ENCODE results near the gene WNT2.
"Not testable (repeated sequence)": the region's sequence is repeated elsewhere in the genome, so short reads cannot be mapped to it uniquely, and the experiment has no call there.

Gene WNT2

DNA sequence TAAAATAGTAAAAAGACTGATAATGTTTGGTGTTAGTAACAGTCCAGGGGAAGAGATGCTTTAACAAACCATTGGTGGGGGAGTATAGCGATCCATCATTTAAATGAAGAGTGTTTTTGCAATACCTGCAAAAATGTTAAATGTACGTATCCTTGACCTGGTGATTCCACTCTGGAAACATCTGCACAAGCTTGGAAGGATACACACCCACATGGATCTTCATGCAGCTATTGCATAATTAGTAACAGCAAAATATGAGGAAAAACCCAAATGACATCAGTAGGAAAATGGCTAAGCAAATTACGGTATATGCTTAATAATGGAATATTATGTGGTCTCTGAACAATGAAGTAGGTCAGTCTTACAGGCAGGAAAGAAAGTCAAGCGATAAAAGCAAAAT, 20.5 kb downstream of the WNT2 start:
- DNase-seq (ENCODE audit: low read depth), result no peak

DNA sequence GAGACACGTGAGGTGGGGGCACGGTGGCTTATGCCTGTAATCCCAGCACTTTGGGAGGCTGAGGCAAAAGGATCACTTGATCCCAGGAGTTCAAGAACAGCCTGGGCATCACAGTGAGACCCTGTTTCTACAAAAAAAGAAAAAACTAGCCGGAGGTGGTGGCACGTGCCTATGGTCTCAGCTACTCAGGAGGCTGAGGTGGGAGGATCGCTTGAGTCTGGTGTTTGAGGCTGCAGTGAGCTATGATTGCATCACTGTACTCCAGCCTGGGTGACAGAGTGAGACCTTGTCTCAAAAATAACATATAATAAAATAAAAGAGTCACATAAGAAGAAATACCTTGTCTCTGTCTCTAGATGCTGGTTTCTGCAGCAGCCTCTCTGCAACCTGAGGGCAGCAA, 22.4 kb downstream of the WNT2 start:
- not testable (repeated sequence) for DNase-seq (ENCODE audit: low read depth)

DNA sequence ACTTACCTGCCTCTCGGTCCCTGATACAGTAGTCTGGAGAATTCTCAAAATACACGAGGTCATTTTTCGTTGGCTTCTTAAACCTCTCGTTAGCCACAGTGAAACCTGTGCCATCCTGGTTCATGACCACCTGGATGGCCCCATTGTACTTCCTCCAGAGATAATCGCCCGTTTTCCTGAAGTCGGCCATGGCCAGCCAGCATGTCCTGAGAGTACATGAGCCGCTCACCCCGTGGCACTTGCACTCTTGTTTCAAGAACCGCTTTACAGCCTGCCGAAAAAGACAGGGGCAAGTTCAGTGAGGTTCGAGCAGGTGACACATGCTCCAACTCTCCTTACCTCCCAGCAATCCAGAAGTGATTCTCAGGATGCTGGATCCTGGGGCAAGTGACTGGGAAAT, 25.3 kb downstream of the WNT2 start:
- no peak for DNase-seq (ENCODE audit: low read depth)

DNA sequence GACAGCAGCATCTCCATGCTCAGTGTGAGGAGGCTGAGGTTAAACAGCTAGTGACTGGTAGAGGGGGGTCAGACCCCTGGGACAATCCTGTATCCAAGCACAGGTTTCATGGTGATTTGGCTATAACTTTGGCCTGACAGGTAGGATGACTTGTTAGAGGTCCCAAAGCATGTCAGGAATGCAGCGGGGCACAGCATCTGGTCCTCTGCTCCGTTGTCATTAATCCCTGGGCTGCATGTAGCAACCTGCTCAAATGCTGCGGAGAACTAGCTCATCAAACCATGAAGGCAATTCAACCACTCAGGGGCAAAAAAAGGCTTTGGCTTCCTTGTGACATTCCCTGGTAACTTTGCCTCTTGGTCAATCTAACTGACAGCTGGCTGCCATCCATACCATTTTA, 26.8 kb downstream of the WNT2 start:
- no peak for DNase-seq (ENCODE audit: low read depth)

DNA sequence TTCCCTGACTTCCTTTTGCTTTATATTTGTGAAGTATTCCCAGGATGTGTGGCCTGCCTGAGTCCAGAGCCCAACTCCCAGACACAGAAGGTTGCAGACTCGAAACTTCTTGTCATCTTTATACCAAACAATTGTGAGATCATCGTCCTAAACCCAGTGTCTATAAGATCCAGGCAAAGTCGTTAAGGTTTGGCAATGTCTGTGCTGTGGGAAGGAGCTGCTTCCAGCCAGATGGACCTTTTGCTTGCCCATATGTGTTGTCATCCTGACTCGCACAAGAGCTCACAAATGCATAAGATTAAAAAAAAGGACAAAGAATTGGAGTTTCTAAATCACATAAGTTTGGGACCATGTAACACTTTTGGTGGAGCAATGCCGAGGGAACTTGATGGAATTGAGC, 37.0 kb downstream of the WNT2 start:
- no peak for DNase-seq (ENCODE audit: low read depth)

DNA sequence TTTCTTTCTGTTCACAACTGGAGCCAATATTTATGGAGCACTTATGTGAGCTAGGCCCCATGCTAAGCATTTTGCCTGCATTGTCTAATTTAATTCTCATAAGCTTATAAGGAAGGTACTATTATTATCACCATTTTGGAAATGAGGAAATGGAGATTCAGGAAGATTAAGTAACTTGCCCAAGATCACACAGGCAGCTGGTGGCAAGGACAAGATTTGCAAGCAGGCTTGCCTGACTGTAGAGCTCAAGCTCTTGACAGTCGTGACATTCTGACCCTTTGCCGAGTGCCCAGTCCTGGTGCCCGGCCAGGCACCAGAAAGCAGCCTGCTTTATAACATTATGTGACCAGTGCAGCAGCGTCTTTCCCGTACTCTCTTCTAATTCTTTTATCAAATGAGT, 38.2 kb downstream of the WNT2 start:
- DNase-seq (ENCODE audit: low read depth), result no peak

DNA sequence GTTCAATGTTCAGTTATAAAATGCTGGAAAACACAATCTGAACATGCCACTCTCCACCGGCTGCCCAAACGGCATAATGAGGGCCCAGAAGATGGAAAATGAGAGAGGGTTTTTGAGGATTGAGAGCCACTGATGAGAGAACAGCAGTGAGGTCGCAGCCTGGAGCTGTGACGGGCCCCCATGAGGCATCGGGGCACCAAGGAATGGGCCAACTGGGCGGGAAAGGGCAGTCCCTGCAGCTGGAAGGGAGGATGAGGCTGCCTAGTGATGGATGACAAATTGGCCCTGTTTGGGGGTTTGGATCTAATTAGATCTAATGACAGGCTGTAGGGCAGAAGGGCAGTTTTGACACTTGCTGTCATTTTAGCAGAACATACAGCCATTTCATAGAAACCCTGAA, 39.1 kb downstream of the WNT2 start:
- no peak for DNase-seq (ENCODE audit: low read depth)

DNA sequence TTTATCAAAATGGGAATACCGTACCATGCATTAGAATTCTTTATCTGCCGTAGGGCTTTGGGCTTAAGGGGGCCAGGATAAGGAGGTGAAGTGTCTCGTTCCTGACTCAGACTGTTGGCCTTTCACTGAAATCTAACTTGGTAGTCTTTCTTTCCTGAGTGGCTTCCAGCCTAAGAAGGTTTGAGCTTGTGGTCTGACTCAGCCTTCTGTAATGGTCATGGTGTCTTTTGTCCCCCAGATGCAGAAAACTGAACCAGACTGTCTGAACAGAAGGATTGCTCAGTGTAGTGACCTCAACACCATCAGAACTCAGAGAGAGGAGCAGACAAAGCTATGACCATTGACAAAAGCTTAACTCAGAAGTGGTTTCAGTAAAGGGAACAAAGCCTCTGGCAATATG, 39.5 kb downstream of the WNT2 start:
- DNase-seq (ENCODE audit: low read depth), result no peak

DNA sequence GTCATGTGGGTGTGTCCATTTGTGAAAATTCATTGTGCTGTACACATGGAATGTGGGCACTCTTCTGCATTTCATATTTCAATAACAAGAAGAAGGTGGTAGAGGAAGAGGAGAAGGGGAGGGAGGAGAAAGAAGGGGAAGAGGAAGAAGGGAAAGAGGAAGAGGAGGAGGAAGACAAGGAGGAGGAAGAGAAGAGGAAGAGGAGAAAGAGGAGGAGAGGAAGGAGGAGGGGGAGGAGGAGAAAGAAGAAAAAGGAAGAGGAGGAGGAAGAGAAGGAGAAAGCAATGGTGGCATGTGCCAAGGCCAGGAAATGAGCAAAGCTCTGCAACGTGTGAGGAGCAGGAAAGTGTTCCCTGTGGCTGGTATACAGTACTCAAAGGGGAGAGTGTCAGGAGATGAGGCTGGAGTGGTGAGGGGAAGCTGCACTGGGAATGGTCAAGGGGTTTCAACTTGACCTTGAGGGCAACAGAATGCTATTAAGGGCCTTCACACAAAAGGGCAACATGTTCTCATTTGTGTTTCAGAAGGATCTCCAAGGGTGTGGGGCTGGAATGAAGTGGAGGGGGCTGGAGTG, 40.5 kb downstream of the WNT2 start:
- no peak for DNase-seq (ENCODE audit: low read depth)

DNA sequence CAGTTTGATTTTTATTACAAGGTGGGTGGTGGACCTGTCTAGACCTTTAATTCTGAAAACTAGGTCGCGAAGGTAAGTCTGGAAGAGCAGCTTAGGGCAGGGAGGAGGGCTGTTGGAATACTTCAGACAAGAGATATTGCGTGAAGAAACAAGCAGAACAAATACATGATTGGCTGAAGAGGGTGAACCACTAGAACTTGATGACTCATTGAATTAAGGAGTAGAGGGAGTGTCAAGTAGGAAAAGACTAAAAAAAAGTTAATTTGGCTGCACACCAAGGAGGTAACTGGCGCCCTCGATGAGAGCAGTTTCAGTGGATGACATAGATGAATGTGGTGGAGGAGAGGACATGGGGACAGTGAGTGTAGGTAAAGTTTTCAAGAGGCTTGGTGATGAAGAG, 41.3 kb downstream of the WNT2 start:
- DNase-seq (ENCODE audit: low read depth), result no peak

DNA sequence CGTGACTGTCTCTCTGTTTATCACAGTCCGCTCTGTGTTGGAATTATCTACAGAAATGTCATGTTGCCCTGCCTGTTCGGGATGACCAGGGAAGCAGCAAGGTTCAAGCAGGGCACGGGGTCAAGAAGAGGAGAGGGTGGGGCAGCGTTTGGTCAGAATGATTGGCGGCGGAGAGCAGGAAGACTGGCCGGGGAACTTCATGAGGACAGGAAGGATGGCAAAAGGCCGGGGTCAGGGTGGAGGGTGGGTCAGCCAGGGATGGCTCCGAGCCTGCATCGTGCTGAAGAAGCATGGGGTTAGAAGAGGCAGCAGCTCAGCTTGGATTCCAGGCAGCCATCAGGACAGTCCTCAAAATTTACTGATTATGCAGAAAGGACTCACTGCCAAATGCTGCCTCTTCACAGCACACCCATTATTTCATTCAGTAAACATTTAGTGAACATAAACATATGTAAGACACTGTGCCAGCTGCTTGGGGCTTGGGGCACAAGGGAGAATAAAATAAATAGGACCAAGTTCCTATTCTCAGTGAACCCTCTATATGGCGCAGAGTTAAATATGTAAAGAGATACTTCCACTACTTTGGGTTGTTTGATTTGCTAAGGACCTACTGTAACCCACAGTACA, 42.8 kb downstream of the WNT2 start:
- DNase-seq (ENCODE audit: low read depth), result no peak

DNA sequence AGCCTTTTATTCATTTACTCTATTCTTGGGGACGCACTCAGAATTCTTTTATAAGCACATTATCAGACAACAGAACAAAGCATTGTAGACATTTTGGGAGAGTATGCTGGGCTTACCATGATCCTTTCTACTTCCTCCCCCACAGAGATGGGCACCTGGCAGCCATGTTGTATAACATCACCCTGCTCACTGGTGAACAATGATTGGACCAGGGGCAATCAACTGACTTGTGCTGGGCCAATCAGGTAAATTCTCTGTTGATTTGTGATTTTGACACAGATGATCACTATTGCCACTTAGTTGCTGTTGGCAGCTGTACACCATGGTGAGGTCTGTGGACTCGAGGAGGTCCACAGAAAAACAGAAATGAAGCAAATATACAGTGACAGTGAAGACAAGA, 43.7 kb downstream of the WNT2 start:
- DNase-seq (ENCODE audit: low read depth), result no peak

DNA sequence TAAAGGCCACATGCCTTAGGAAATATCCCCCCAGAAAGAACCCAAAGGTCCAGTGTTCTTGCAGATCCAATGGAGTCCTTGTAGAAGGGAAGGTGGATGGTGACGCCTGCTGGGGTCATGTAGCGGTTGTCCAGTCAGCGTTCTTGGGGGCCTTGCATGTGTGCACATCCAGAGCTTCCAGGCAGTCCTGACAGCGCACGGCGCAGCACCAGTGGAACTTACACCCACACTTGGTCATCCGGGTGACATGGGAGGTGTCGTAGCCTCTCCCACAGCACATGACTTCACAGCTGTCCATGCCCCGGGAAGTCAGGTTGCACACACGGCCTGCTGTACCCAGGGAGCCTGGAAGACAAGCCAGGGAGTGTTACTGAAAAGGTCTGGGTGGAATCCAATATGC, 44.8 kb downstream of the WNT2 start:
- DNase-seq (ENCODE audit: low read depth), result no peak

DNA sequence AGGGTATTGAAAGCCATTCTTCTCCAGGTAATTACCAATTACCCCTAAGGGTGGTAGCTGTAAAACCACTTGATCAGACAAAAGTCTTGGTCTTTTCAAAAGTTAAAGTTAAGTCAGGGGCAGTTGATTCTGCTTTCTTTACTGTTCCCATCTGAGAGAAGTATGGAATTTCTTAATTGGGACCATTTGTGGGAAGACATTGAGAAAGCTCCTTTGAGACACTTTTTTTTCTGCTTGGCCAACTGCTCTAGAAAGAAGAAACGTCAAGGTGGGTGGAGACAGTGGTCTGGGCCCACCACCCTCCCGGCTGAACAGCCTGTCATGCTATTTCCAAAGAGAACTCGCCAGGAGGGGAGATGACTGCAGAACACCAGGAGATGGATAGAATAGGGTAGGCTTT, 45.3 kb downstream of the WNT2 start:
- no peak for DNase-seq (ENCODE audit: low read depth)

DNA sequence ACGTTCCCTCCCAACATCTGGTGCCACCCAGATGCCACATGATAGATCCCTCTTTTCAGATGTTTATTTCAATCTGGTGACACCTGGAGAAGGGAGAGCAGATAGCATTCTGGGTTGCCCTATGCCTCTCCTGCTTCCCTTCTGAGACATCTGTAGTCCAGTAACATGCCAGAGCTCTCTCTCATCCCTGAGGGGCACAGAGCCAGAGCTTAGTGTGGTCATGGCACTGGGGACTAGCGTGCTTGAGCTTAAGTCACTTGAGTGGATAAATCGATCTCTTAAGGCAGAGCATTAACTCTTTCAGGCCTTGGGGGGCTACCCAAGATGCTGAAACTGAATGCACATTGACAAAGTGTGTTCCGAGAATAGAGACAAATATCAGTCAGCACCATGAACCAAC, 47.9 kb downstream of the WNT2 start:
- DNase-seq (ENCODE audit: low read depth), result no peak

DNA sequence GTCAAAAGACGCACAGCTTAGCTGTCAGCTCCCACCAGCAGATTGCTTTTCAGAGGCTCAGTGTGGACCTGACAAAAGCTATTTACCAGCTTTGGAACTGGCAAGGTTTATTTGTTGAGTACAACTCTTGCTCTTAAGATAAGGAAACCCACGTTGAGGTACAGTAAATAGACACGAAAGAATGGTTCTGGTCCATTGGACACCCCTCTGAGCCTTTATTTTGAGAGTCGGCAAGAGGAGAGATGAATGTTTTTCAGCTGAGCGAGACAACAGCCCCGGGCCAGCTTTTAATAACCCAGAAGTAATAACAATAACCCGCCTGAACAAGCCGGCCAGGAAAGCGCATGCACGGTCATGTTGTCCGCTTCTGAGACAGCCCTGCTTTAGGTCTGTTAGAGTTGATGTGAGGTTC, 49.0 kb downstream of the WNT2 start:
- no peak for DNase-seq (ENCODE audit: low read depth)

DNA sequence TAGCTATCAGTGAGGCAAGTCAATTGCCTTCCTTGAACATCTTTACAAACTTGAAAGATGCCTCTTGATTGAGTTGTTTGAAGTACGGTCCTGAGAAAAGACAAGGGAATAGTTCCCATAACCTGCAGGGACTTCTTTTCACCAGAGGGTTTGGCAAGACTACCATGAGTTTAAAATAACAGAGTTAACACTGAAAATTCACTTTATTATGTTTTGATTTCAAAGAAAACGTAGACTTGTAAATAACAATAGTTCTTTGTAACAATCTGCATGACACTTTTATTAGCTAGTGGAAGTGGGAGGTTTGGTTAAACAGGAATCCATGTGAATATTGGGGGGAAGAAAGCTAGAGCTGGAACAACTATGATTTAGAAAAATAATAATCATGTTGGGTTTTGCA, 49.5 kb downstream of the WNT2 start:
- no peak for DNase-seq (ENCODE audit: low read depth)

DNA sequence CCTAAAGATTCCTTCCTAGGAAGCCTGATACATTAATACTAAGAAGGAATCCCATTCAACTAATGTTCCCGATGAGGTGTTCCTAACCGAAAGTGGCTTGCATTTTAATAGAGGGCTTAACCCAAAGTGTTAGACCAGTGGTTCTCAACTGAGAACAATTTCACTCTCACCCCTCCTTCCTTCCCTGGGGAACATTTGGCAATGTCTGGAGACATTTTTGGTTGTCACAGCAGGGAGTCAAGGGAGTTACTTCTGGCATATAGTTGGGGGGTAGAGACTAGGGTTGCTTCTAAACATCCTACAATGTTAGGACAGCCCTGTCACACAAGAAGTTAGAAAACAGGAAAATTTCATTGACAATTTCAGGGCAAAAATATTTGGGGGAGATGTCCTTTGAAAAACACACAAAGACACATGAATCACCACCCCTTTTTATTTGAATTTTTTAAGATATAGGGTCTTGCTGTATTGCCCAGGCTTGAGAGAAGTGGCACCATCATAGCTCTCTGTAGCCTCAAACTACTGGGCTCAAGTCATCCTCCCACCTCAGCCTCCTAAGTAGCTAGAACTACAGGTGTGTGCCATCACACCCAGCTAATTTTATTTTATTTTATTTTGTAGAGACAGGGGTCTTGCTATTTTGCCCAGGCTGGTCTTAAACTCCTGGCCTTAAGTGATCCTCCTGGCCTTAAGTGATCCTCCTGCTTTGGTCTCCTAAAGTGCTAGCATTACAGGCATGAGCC, 50.7 kb downstream of the WNT2 start:
- DNase-seq (ENCODE audit: low read depth), result no peak

DNA sequence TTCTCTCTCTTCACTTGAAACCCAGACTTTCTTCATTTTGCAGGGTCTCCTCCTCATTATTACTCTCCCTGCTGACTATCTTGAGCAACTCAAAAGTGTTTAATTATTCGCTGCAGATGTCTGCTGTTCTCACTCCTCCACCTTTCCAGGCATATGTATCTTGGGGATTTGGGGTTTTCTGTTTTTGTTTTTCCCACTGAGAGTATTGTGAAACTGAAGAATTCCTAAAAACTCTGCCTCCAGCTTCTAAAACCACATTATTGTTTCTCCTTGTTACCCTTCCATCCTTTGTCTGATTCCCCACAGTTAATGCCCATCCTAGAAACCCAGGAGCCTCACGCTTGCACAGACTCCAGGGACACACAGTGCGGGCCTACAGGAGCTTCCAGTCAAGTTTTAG, 51.3 kb downstream of the WNT2 start:
- DNase-seq (ENCODE audit: low read depth), result no peak

DNA sequence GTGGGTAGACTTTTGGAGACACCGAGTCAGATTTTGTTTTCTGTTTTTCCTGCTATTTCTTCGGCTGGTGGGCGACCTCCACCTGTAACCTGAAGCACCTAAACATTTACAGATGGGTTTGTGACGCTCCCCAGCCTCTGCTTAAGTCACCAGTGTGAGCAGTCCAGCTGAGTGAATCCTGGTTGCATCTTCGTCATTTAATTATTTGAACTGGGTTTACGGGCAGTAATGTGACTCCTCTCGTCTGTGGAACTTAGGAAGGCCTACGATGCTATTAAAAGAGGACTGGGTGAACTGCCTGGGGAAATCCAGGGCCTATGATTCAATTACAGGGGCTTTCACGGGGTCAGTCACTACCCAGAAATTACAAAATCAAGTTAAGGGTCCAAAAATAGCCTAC, 52.5 kb downstream of the WNT2 start:
- DNase-seq (ENCODE audit: low read depth), result no peak

DNA sequence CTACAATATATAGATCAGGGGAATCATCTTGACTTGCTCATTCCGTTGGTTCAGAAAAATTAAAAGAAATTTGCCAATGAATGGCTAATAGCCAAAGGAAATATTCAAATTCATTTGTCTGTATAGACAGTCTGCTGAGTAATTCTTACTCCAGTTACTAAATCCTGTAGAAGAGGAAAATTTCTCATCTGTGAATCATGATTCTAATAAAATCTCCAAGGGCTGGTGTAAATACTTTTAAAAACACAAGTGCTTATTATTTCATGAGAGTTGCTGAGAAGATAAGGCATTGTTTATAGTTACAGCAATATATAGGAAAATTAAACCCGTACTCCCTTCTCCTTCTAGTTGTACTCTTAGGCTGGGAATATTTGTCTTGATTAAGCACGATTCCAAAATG, 53.0 kb downstream of the WNT2 start:
- no peak for DNase-seq (ENCODE audit: low read depth)

DNA sequence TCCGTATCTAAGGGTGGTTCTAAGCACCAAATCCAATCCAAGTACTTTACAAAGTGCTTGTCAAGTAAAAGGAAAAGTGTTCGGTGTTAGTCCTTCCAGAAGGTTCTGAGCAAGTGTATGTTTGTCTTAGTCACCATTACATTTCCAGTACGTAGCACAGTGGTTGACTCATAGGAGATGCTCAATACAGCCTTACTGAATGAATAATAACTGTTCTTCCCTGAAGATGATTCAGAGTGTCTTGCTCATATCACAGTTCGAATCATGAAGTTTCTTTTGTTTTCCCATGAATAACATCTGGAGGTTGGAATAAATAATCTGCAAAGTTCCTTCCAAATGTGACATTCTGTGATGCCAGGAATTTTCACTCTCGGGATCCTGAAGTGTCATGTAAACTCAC, 53.4 kb downstream of the WNT2 start:
- no peak for DNase-seq (ENCODE audit: low read depth)

DNA sequence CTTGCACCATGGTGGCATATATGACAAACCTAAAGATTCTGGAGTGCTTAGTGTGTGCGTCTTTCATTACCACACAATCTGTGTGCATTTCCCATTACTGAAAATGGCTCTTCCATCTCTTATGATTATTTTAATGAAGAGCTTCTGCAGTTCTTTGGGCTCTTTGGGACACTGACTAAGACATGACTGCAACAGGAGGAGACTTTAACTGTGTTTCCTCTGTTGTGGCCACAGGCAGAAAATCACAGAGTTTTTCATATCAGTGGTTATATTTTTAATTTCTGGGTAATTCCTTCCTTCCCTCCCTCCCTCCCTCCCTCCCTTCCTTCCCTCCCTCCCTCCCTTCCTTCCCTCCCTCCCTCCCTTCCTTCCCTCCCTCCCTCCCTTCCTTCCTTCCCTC, 58.1 kb downstream of the WNT2 start:
- DNase-seq (ENCODE audit: low read depth), result no peak

DNA sequence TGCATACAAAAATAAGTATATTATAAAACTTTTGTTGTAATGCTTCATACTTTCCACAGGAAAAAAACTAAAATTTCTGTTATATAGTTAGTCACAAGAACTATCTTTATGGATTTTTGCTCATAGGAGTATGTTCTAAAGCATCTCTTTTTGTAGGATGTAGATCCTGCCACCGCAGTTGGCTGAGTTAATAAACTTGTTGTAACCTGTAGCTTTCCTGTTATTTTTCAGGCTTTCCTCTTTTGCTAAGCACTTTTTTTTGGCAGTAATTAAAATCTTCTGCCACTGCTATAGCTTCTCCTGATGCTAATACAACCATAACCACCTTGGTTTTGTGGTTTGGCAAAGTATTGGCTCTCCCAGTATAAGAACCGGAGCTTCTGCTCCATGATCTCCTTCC, 60.3 kb downstream of the WNT2 start:
- no peak for DNase-seq (ENCODE audit: low read depth)

Measured in stimulated activated CD4-positive, alpha-beta T cell treated with anti-CD3 and anti-CD28 coated beads, Interleukin-2, amount 100 ng/mL, for 4 hours (primary cell).